Measurements from ENCODE around the gene VPS25.
"Not testable (repeated sequence)": the region's sequence is repeated elsewhere in the genome, so short reads cannot be mapped to it uniquely, and the experiment has no call there.

Gene VPS25

DNA sequence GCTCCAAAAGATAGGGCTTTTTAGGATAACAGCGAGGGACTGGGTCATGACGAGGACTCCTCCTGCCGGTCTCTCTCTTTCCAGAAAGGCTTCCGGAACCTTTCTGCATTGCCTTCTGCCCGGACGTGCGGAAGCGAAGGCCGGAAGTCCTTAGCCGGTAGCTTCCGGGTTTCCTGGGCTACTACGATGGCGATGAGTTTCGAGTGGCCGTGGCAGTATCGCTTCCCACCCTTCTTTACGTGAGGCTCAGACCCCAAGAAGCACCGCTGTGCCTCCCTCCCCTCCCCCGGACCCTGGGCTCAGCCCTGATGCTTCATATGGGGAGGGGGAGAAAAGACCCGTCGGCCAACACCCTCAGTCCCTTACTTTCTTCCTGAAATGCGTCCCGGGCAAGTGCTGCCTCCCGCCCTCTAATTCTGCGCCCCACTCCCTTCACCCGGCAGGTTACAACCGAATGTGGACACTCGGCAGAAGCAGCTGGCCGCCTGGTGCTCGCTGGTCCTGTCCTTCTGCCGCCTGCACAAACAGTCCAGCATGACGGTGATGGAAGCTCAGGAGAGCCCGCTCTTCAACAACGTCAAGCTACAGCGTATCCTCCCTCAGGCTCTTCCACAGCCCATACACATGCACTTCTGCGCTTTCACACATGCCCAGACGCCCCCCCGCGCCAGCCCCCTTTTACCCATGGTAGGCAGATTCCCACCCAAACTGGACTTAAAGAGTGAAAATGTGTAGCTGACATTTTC, at the start of gene VPS25:
Gene VPS25, plus strand, starts transcription at position 160 of the 746 bp plus-strand sequence. Its CDS starts 27 bp downstream, at position 187.
- peak; percentile 84 for DNase-seq

DNA sequence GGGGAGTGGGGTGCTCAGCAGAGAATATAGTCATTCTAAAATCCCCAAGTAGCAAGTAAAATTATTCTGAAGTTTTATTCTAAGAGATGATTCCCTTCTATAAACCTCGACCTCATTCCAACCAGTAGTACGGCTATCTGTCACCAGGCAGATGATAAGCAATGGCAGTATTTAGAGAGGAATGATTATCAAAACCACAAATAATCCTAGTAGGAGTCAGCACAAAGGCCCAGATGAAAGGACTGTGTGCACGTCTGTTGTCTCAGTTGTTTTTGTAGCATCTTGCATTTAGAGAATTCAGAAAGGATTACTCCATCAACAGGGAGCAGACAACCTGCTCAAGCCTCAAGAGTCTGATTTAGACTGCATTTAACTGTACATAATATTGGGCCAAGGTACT, 49.6 kb upstream of the VPS25 start:
- DNase-seq: no peak

DNA sequence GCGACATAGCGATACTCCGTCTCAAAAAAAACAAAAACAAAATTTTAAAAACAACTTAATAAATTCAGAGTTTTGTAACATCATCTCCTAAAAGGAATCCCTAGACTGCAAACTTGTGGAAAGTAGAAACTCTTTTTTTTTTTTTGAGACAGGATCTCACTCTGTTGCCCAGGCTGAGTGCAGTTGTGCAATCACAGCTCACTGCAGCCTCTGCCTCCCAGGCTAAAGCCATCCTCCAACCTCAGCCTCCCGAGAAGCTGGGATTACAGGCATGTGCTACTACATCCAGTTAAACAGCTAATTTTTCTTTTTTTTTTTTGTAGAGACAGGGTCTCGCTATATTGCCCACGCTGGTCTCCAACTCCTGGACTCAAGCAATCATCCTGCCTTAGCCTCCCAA, 48.1 kb upstream of the VPS25 start:
- no peak for DNase-seq

DNA sequence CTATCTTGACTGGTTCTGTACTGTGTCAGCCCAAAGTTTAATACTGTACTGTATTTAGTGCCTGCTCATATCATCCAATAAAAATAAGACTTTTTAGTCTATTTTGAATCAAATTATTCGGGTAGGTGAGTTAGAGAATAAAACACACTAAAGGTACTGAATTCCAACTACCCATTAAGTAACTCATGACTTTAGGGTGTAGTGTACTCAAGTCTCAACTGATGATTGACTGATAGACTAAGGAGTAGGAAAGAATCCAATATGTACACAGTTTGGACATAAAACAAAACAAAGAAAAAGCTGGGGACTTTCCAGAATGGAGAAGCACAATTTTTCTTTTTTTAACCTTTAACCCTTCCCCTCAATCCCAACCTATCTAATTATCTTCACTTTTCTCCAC, 32.5 kb upstream of the VPS25 start:
- DNase-seq: no peak

DNA sequence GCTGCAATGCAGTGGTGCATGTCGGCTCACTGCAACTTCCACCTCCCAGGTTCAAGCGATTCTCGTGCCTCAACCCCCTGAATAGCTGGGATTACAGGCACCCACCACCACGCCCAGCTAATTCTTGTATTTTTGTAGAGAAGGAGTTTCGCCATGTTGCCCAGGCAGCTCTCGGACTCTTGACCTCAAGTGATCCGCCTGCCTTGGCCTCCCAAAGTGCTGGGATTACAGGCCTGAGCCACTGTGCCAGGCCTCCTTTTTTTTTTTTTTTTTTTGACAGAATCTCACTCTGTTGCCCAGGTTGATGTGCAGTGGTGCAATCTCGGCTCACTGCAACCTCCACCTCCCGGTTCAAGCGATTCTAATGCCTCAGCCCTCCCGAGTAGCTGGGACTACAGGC, 30.3 kb upstream of the VPS25 start:
- DNase-seq: not testable (repeated sequence)

DNA sequence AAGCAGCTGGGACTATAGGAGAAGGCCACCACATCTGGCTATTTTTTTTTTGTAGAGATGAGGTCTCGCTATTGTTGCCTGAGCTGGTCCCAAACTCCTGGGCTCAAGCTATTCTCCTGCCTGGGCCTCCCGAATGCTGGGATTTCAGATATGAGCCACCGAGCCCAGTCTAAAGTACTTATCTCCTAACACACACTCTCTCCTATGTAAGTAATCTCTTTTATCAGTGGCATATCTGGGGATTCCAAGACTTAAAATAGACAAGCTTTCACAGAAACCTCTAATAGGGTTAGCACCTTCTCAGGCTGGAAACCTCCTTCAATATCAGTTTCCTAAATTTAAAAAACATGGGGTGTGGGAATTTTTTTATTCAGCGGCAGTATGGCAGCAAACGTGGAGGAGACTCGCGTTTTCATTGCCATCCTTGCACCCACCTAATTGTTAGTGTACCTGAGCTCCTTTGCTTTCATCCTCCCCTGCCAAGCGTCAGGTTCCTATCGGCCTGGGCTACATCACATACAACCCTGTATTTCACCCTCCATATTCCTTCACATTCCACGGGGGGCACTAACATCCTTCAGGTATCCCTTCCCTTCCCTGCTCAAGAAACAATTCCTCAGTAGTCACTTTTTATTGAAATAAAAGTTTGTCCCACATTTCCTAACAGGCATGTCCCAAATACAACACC, 29.5 kb upstream of the VPS25 start:
- DNase-seq: no peak

DNA sequence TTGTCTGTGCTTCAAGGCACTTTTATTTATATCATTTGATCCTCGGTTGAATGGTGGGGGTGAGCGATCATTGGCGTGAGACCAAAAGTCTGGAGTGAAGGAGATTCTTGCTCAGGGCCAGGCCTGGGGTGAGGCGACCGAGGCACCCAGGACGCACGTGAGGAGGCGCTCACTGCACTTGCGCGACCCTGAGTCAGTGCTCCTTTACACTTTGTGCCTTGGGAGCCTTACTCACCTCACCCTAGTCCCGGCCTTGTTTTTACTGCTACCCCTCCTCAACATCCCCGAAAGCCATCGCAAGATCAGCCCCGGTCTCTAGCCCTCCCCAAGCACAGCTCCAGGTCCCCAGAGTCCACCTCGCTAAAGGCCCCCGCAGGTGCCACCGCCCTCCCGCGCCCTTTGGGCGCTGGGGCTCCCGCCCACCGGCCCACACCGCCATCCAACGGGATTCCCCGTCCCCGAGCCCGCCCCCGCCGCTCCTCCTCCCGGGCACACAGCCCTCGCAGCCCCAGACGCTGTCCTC, 28.9 kb upstream of the VPS25 start:
- no peak for DNase-seq

DNA sequence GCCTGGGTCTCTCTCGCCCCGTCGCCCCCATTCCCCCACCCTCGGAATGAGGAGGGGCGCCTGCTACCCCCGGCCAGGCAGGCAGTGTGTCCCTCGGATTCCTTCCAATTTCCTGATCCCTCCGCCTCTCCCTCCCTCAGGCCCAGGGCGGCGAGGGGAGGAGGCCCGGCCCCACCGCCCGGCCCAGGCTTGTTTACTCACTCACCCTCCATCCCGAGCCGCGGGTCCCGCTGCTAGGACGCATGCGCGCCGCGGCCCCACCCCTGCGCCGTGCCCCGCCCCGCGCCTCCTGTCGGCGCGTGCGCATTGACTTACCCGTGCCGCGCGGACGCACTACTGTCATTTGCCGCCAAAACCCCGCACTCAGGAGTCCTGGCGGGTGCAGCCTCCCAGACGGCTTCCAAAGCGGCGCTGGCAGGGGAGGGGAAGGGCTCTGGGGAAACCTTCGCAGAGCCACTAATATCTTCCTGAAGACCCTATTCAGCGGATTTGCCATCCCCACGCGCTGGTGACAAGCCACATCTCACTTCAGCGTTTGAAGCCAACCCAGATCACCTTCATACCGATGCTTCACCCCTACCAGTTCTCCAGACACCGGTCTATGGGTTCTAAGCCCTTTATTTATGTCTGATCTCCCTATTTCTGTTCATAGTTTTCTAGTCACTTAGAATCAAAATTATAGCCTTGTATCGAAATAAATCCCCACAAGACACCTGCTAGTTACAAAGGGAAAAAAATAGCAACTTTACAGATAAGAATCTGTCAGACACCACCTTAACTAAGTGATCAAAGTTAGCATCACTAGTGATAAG, 28.2 kb upstream of the VPS25 start, which contains the start of gene EZH1:
Gene EZH1, minus strand, starts transcription at position 235 of the 812 bp plus-strand sequence. CDS start 16,099 bp downstream, outside the sequence.
- peak; percentile 94 for DNase-seq

DNA sequence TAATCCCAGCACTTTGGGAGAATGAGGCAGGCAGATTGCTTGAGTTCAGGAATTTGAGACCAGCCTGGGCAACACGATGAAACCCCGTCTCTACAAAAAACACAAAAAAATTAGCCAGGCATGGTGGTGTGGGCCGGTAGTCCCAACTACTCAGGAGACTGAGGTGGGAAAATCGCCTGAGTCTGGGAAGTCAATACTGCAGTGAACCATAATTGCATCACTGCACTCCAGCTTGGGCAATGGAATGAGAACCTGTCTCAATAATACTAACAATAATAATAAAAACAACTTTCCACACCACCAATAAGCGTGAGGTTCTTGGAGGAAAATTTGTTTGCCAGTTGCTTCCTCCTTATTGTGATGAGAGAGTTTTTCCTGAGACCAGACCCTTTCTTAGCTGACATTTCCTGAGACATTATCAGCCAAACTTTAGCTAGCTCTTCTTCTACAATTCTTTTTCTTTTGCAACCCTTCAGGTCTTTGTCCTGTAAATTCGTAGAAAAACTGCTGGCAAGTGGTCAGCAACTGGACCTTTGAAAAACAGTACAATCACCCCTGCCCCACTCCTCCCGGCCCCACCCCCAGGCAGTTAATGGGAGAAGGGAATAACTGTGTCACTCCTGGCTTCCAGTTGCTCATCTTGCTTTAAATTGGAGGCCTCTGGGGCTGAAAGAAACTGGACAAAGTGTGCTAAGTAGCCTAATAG, 24.9 kb upstream of the VPS25 start:
- DNase-seq: no peak

DNA sequence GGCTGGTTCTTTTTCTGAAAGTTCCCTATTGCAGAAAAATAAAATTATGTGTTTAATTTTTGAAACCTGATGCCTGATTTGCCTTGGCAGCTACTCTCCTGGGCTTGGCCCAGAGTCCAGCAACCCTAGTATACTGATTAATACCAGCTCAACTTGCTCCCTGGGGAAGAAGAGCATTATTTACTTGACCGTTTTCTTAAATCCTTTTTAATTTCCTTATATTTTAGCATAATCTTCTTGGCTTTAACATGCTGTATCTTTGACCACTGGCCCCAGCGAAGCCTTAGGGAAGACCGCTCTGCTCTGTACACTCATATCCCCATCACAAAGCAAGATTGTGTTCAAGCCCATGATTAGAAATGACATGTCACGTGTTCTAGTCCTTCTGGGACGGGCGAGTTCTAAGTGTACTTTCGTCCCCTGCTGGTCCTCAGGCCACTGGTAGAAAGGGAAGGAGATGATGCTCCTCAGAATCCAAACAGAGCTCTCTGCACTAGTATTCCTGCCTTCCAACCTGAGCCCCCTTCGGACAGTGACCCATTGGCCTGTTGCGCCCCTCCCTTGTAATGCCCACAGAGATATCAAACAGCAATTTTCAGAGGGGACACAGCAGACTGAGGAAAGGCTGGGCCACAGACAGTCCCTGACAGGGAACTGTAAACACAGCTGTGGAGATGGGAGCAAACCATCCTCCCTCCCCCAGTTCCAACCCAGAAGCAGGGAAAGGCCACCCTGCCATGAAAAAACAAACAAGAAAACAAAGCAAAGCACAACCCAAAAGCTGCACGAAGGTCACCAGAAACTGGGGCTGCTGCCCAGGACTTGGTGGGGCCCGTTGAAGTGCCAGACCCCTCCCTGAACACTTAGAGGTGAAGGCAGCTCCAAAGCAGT, 24.1 kb upstream of the VPS25 start:
- DNase-seq: no peak

DNA sequence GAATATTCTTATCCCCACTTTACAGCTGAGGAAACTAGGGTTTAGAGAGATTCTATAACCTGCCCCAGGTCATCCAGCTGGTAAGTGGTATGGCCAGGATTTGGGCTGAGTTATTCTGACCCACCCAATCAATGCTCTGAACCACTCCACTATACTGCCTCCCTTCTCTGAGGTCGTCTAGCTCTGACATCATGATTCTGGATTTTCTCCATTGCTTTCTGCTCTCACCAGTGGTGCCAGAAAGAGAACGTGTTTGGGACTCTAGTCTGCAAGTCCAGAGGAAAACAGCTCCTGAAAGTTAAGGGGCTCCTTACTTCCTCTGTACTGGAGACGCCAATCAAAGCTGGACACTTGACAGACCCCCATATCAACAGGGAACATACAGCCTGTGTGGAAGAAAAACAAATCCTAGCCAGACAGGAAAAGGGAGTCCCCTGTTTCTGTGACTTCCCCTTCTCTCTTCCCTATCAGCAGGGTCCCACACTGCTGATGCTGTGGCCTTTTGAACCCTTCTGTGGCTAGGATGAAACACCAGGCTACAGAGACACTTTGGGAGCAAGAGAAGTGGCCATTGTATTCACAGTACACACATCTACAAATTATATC, 22.4 kb upstream of the VPS25 start:
- DNase-seq: no peak

DNA sequence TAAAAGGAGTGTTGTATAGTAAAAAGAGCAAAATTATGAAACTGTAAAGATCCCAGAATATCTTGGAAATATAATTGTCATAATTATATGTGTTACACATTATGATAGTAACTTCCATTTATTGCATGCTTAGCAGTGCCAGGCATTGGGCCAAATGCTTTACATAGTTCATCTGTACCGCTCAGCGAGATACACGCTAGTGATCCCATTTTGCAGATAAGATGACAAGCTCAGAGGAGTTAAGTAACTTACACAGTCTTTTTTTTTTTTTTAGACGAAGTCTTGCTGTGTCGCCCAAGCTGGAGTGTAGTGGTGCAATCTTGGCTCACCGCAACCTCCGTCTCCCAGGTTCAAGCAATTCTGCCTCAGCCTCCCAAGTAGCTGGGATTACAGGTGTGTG, 21.6 kb upstream of the VPS25 start:
- DNase-seq: no peak

DNA sequence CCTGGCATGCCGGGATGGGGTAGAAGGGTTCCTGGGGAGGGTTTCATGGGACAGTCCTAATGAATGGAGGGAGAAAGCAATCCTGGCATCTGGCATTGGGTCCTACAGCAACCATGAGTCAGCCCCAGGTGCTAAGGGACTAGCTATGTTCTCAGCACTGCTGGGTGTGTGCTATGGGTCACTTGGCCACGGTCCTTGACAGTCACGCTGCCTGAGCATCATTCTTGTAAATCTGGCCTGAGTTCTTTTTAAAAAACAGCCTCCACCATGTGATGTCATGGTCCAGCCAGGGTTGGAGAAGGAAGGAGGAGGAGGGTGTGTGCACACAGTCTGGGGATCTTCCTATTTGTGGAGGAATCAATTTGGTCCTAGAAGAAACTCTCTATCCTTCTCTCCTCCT, 18.5 kb upstream of the VPS25 start:
- DNase-seq: no peak

DNA sequence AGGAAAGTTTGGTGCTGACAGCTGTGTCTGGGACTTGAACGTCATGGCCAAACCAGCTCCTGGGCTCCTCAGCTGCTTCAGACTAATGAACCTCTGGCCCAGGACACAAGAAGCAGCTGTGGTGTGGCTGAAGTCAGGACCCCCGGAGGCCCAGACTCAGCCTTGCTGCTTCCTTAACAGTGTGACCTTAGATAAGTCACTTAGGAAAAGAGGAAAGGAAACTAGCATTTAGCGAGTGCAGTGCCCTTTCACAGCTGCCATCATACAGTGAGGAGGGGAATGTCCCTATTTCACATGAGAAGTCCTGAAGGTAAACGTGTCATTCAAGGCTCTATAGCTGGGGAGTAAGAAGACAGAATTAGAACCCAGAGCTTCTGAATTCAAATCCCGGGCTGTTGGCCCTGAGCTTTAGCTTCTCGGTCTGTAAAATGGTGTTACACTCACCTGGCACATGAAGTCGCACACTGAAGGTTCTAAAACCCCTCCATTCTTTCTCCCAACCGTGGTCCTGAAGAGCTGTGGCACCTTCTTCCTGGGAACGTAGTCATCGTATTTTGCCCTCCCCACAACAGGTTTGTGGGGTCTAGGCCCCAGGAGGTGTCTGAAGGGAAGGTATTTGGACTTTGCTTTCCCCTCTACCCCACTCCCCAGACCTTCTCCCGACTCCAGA, 13.1 kb upstream of the VPS25 start:
- no peak for DNase-seq

DNA sequence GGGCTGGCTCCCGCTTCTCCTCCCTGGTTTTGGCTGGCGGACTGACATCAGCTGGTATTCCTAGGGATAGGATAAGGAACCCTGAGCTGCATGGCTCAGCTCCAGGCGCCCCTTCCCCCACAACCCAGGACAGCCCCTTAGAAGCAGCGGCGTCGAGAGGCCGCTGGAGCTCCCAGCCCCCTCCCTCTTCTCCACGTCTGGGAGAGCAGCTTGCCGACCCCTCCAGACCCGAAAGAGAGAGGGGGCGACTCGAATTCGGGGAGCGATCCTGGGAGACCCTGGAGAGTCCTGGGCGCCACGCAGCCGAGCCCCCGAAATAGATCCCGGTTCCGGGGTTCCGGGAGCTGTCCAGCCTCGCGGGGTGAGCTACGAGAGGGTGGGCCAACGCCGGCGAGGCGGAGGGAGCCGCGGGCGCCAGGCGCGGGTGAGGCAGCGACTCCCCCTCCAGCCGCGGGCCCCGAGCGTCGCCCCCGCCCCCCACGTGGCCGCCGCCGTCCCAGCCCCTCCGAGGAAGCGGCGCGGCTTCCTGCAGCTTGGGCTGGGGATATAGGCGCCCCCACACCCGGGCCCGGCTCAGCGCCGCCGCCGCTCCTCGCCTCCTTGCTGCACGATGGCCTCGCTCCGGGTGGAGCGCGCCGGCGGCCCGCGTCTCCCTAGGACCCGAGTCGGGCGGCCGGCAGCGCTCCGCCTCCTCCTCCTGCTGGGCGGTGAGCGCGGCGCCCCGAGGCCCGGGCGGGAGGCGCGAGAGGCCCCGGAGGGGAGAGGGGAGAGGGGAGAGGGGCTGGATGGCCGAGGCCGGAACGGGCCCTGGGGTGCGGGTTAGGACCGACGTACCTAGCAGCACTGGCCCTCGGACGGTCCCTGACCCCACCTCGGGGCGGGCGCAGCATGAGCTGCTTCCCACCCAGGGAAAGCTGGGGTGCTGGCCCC, 12.3 kb upstream of the VPS25 start, which contains the start of gene RAMP2:
Gene RAMP2, plus strand, starts transcription at position 576 of the 930 bp plus-strand sequence. Its CDS starts 35 bp downstream, at position 611.
- peak; percentile 13 for DNase-seq

DNA sequence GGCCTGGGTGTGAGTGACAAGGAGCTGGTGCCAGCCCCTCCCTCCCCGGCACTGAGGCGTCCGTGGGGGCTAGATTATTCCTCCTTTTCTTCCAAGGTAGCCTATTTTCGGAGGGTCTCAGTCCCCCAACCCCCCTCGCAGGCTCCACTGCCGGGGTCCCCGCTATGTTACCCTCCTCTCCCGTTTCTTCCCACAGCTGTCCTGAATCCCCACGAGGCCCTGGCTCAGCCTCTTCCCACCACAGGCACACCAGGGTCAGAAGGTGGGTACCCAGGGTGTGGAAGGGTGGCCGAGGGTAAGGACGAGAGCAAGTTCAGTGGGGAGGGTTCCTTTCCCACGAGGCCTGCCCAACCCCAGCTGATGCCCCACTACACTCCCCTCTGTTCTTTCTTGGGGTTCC, 11.6 kb upstream of the VPS25 start:
- no peak for DNase-seq

DNA sequence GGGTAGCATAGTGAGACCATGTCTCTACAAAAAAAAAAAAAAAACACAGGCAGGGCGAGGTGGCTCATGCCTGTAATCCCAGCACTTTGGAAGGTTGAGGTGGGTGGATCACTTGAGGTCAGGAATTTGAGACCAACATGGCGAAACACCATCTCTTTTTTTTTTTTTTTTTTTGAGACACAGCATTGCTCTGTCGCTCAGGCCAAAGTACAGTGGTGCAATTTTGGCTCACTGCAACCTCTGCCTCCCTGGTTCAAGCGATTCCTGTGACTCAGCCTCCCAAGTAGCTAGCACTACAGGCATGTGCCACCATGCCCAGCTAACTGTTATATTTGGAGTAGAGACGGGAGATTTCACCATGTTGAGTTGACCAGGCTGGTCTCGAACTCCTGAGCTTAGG, 7.1 kb upstream of the VPS25 start:
- no peak for DNase-seq

DNA sequence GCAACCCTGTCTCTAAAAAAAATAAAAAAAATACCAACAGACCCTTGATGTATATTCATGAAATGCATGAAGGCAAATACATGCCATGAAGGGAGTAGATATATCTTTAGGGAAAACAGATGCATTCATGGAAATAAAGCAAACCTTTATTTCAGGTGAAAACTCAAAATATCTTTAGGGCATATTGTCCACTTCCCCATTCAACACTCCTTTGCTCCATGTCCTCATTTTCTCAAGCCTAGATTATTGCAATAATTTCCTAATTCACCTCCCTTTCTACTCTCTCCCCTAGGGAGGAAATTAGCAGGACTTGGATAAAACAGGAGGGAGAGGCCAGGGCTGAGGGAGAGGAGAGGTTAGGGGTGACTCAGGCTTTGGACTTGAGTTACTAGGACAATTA, 5.7 kb upstream of the VPS25 start:
- no peak for DNase-seq

DNA sequence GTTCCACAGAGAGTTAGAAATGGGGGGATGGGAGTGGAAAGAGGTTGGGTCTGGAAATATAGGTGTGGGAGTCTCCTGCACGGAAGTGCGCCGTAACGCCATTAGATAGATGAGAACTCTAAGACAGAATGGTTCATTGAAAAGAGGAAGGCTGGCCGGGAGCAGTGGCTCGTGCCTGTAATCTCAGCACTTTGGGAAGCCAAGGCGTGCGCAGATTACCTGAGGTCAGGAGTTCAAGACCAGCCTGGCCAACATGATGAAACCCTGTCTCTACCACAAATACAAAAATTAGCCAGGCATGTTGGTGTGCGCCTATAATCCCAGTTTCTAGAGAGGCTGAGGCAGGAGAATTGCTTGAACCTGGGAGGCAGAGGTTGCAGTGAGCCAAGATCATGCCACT, 5.2 kb upstream of the VPS25 start:
- DNase-seq: not testable (repeated sequence)
